ENCODE data around the gene APOA1.
"Not testable (repeated sequence)": the region's sequence is repeated elsewhere in the genome, so short reads cannot be mapped to it uniquely, and the experiment has no call there.

Gene APOA1

DNA sequence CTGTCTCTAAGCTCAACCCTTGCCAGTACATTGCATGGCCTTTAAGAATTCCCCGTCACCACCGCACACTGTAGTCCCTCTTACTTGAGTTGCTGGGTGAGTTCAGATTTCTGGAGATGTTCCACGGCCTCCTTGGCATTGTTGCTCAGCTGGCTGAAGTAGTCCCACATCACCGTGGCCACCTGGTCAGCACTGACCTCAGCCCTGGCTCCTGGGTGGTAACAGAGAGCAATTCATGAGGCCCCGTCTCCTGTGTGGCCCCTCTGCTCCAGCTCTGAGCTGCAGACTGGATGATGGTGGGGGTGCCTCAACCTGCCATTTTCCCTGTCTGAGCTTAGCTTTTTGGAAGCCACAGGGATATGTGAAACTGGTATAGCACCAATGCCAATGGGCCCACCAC lies 14.8 kb downstream of the APOA1 start:
- Mint-ChIP-seq H3K4me3 (no peak overlapping the region), H3K27me3 (no peaks in the 10 kb centered on the region), H3K36me3 (ENCODE audit: low read depth) (no peaks in the 10 kb centered on the region), H3K9me3 (no peaks in the 10 kb centered on the region), H3K27ac (no peak overlapping the region), H3K4me1 (ENCODE audit: low read depth) (no peaks in the 10 kb centered on the region)

GRCh38 chr11:116821050-116821918 lies 16.1 kb downstream of the APOA1 start:
- Mint-ChIP-seq H3K4me3 (no peak overlapping the region), H3K4me1 (ENCODE audit: low read depth) (no peaks in the 10 kb centered on the region), H3K27me3 (no peaks in the 10 kb centered on the region), H3K36me3 (ENCODE audit: low read depth) (no peaks in the 10 kb centered on the region), H3K9me3 (no peaks in the 10 kb centered on the region), H3K27ac (no peak overlapping the region)

DNA sequence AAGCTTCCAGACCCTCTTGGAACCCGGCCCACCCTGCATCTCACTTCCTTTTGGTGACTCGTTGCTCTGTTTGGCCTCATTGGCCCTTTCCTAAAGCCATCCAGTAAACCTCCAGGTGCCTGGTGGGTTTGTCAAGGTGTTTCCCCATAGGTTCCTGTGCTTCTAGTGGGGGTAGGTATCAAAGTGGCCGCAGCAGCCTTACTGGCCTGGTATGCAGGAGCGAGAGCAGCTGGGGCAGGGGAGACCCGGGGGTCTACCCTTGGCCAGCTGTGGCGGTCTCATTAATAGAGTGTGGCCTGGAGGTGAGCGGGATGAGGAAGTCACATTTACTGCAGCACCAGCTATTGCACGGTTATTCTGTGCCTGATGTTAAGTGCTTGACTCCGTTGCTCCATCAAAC lies 18.4 kb downstream of the APOA1 start:
- H3K27ac Mint-ChIP-seq = no peak overlapping the region
- H3K4me3 Mint-ChIP-seq = no peak overlapping the region
- H3K9me3 Mint-ChIP-seq = no peaks in the 10 kb centered on the region
- no peaks in the 10 kb centered on the region for H3K4me1 Mint-ChIP-seq (ENCODE audit: low read depth)
- no peaks in the 10 kb centered on the region for H3K27me3 Mint-ChIP-seq
- no peaks in the 10 kb centered on the region for H3K36me3 Mint-ChIP-seq (ENCODE audit: low read depth)

GRCh38 chr11:116814502-116814901 lies 22.9 kb downstream of the APOA1 start:
- Mint-ChIP-seq H3K4me3 (no peak overlapping the region), H3K27me3 (no peaks in the 10 kb centered on the region), H3K4me1 (ENCODE audit: low read depth) (no peaks in the 10 kb centered on the region), H3K27ac (no peak overlapping the region), H3K36me3 (ENCODE audit: low read depth) (no peaks in the 10 kb centered on the region), H3K9me3 (no peaks in the 10 kb centered on the region)

- Mint-ChIP-seq H3K9me3 (no peaks in the 10 kb centered on the region), H3K36me3 (ENCODE audit: low read depth) (no peaks in the 10 kb centered on the region), H3K27me3 (no peaks in the 10 kb centered on the region), H3K27ac (no peak overlapping the region), H3K4me3 (no peak overlapping the region), H3K4me1 (ENCODE audit: low read depth) (no peaks in the 10 kb centered on the region)
These were observed 23.5 kb downstream of the APOA1 start for GRCh38 chr11:116813781-116814471.

GRCh38 chr11:116813170-116813569 lies 24.3 kb downstream of the APOA1 start:
- Mint-ChIP-seq H3K4me1 (ENCODE audit: low read depth) (no peaks in the 10 kb centered on the region), H3K27me3 (no peaks in the 10 kb centered on the region), H3K4me3 (no peak overlapping the region), H3K9me3 (no peaks in the 10 kb centered on the region), H3K27ac (no peak overlapping the region), H3K36me3 (ENCODE audit: low read depth) (no peaks in the 10 kb centered on the region)

DNA sequence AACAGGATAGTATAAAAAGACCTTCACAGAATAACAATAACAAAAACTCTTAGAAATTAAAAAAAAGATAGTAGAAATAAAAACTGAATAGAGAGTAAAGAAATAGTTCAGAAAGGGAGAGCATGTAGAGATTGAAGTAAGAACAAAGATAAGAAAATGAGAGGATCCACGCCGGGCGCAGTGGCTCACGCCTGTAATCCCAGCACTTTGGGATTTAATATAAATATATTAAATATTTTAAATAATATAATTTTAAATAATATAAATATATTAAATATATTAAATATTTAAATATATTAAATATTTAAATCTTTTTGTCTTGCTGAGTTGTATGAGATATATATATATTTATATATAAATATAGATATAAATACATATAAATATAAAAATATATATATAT lies 25.3 kb downstream of the APOA1 start:
- Mint-ChIP-seq H3K9me3 (no peaks in the 10 kb centered on the region), H3K36me3 (ENCODE audit: low read depth) (no peaks in the 10 kb centered on the region), H3K4me1 (ENCODE audit: low read depth) (no peaks in the 10 kb centered on the region), H3K27me3 (no peaks in the 10 kb centered on the region), H3K4me3 (no peak overlapping the region), H3K27ac (no peak overlapping the region)

DNA sequence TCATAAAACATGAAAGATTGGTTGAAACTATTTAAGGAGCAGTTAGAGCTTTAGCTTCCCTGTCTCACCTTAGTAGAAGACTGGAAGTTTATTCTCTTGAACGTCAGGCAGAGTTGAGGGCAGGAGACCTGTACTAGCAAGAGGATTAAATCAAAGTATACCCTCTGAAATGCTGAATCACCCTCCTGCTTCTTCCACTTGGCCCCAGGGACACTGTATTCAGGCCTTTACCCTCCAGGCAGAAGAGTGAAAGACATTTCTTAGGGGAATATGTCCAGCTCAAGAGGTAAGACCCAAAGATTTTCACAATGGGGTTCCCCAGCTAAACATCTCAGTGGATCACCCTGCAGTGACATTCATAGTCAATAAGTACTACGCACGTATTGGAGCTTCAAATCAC lies 26.2 kb downstream of the APOA1 start:
- no peaks in the 10 kb centered on the region for H3K4me1 Mint-ChIP-seq (ENCODE audit: low read depth)
- no peaks in the 10 kb centered on the region for H3K27me3 Mint-ChIP-seq
- H3K36me3 Mint-ChIP-seq (ENCODE audit: low read depth) = no peaks in the 10 kb centered on the region
- no peak overlapping the region for H3K4me3 Mint-ChIP-seq
- no peaks in the 10 kb centered on the region for H3K9me3 Mint-ChIP-seq
- H3K27ac Mint-ChIP-seq = no peak overlapping the region

DNA sequence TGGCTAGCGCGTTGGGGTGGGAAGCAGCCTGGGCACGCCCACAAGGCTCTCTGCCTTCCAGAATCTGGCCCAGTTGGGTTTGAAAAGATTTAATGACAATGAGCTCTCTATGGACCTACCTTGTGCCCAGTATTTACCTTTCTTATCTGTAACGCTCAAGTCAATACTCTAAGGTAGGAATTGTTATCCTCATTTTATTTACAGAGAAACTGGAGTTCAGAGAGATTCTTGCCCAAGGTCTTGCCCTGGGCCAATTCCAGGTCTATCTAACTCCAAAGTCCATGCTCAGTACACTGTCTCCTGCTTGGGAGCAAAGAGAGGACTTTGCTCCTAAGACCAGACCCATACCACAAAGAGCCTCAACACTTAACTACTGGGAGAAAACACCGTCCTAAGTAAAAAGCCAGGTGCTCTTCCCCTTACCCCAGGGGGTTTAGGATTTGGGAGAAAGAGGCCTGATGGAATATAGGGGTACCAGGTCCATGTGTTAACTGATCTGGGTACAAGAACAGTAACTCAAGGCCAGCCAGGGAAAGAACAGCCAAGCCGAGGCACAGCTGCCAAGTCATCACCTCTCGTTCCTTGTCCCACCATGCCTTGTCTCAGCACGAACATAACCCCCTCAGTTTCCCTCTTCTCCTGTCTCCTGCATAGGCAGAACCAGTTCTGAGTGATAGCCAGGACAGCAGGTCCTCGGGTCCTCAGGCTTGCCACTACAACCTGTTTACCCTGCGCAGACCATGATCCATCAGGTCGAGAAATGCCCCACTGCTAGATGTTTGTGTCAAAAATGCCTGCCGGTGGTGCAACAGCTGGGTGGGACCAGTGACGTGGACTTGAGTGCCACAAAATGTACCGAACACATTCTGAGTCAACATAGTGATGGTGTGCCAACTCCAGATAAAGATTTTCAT lies 28.9 kb downstream of the APOA1 start:
- no peaks in the 10 kb centered on the region for H3K9me3 Mint-ChIP-seq
- no peak overlapping the region for H3K27ac Mint-ChIP-seq
- no peaks in the 10 kb centered on the region for H3K4me1 Mint-ChIP-seq (ENCODE audit: low read depth)
- no peak overlapping the region for H3K4me3 Mint-ChIP-seq
- no peaks in the 10 kb centered on the region for H3K36me3 Mint-ChIP-seq (ENCODE audit: low read depth)
- no peaks in the 10 kb centered on the region for H3K27me3 Mint-ChIP-seq

DNA sequence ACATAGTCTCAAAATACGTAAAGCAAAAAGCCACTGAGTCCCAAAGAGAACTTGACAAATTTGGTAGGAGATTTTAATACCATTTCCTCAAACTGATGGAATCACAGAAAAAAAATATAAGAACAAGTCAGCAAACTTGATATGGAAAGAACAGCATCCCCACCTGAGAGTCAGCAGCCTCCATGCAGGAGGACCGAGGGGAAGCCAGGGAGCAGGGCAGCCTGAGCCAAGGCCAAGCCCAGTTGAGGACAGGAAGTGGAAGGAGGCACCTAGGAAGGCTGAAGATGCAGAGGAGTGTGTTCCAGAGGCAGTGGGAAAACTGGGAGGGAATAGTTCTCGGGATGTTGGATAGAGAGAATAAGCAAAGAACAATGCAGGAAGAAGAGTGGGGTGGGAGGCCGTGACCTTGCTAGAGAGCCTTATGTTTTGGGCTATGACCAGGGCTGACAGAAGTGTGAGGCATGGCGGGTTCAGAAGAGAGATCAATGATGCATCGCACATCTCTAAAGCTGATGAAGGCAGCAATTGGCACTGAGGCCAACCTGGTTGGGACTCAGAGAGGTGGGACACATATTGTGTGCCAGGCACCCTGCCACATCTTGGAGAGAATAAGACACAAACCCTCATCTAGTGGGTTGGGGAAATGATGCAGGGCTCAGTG lies 29.7 kb downstream of the APOA1 start:
- no peaks in the 10 kb centered on the region for H3K4me1 Mint-ChIP-seq (ENCODE audit: low read depth)
- H3K27ac Mint-ChIP-seq = no peak overlapping the region

DNA sequence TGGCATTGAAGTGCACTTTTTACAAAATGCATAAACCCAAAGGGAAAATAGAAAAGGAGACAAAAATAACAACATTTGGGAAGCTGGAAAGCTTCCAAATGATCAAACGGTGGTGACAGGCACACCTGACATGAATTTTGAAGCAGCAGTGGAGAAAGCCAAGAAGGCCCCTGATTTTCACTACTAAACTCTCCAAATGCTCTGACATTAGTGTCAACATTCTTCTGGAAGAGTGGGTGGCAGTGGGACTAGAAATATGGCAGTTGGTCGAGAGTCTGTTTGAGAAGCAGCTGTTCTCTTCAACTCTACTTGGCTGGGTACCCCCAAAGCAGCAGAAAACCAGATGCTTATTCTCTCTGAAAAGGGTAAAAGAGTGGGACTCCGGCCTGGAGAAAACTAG lies 33.4 kb downstream of the APOA1 start:
- no peak overlapping the region for H3K27ac Mint-ChIP-seq

More for the DNA sequence above, 29.7 kb downstream of the APOA1 start:
- Mint-ChIP-seq H3K9me3 (no peaks in the 10 kb centered on the region), H3K27me3 (peaks cover 3% of the 10 kb centered on the region), H3K36me3 (ENCODE audit: low read depth) (no peaks in the 10 kb centered on the region), H3K4me3 (no peak overlapping the region)

GRCh38 chr11:116801662-116802061 lies 35.8 kb downstream of the APOA1 start:
- not testable (repeated sequence) for H3K4me1 Mint-ChIP-seq (ENCODE audit: low read depth); H3K36me3 Mint-ChIP-seq (ENCODE audit: low read depth); H3K4me3 Mint-ChIP-seq; H3K27ac Mint-ChIP-seq; H3K9me3 Mint-ChIP-seq
- H3K27me3 Mint-ChIP-seq = peaks cover 14% of the 10 kb centered on the region

More for the DNA sequence above, 33.4 kb downstream of the APOA1 start:
- Mint-ChIP-seq H3K4me3 (no peak overlapping the region), H3K9me3 (no peaks in the 10 kb centered on the region), H3K27me3 (peaks cover 14% of the 10 kb centered on the region), H3K4me1 (ENCODE audit: low read depth) (no peaks in the 10 kb centered on the region), H3K36me3 (ENCODE audit: low read depth) (no peaks in the 10 kb centered on the region)

- no peaks in the 10 kb centered on the region for H3K4me1 Mint-ChIP-seq (ENCODE audit: low read depth)
- no peaks in the 10 kb centered on the region for H3K9me3 Mint-ChIP-seq
- no peak overlapping the region for H3K27ac Mint-ChIP-seq
- H3K27me3 Mint-ChIP-seq = peaks cover 14% of the 10 kb centered on the region
- no peaks in the 10 kb centered on the region for H3K36me3 Mint-ChIP-seq (ENCODE audit: low read depth)
- no peak overlapping the region for H3K4me3 Mint-ChIP-seq
These were observed 36.8 kb downstream of the APOA1 start for GRCh38 chr11:116800610-116801009.

- peaks cover 14% of the 10 kb centered on the region for H3K27me3 Mint-ChIP-seq
- no peaks in the 10 kb centered on the region for H3K9me3 Mint-ChIP-seq
- H3K36me3 Mint-ChIP-seq (ENCODE audit: low read depth) = no peaks in the 10 kb centered on the region
- no peaks in the 10 kb centered on the region for H3K4me1 Mint-ChIP-seq (ENCODE audit: low read depth)
- H3K27ac Mint-ChIP-seq = no peak overlapping the region
- H3K4me3 Mint-ChIP-seq = no peak overlapping the region
These were observed 39.1 kb downstream of the APOA1 start for GRCh38 chr11:116798368-116798767.
